Upper lobe of left lung (tissue), 6 donors: ENCODE measurements around the gene SYNGAP1. TPM values are rescaled to one million over a fixed set of nuclear protein-coding genes. Genes with fewer than 3 reads are reported as not detected.
"Not testable (repeated sequence)": the region's sequence is repeated elsewhere in the genome, so short reads cannot be mapped to it uniquely, and the experiment has no call there.

Experiments used
- ATAC-seq, 2 donors: fragments of 200-7000 bp; cut with Tn5 transposase; one replicate each; pipeline ENCODE4 v1.9.1; 2022; ENCODE audit warnings: mild to moderate bottlenecking in 2 of 2, moderate library complexity in 2 of 2; ENCODE audit not compliant: low FRiP score in 2 of 2
- DNase-seq, 2 donors: peaks; one replicate each; pipeline ENCODE4 v3.0.0-alpha.2; 2019 to 2020
- H3K27ac ChIP-seq, 4 donors: fragments of 200-600 bp; sonication (generic); one replicate each; pipeline ENCODE4 v1.5.1; 2016 to 2019
- H3K27me3 ChIP-seq, 4 donors: fragments of 200-600 bp; sonication (generic); one replicate each; pipeline ENCODE4 v1.5.1; 2017 to 2019
- H3K36me3 ChIP-seq, 4 donors: fragments of 200-600 bp; sonication (generic); one replicate each; pipeline ENCODE4 v1.5.1; 2016 to 2019
- H3K4me1 ChIP-seq, 4 donors: fragments of 200-600 bp; sonication (generic); one replicate each; pipeline ENCODE4 v1.5.1; 2018 to 2019
- H3K4me3 ChIP-seq, 4 donors: fragments of 200-600 bp; sonication (generic); one replicate each; pipeline ENCODE4 v1.5.1; 2017 to 2019; ENCODE audit warnings: mild to moderate bottlenecking in 2 of 4, moderate library complexity in 1 of 4
- H3K9me3 ChIP-seq, 4 donors: fragments of 200-600 bp; sonication (generic); one replicate each; pipeline ENCODE4 v1.5.1; 2018 to 2019
- CTCF ChIP-seq, 6 experiments: fragments of 450-650 bp in 4 of 6; fragments of 200-600 bp in 2 of 6; sonication (generic) in 2 of 6; IDR thresholded peaks; one replicate each; pipeline ENCODE4 v1.5.1; 2016 to 2019; ENCODE audit warnings: antibody characterized with exemption in 6 of 6
- EP300 ChIP-seq, 4 donors: sonication (generic); formaldehyde crosslinking; IDR thresholded peaks; one replicate each; pipeline ENCODE4 v1.5.1; 2017; ENCODE audit warnings: antibody characterized with exemption in 4 of 4, control low read depth in 2 of 4
- POLR2A ChIP-seq, 4 donors: fragments of 450-650 bp; IDR thresholded peaks; one replicate each; pipeline ENCODE4 v1.5.1; 2016 to 2017; ENCODE audit warnings: antibody characterized with exemption in 4 of 4, mild to moderate bottlenecking in 2 of 4
- POLR2AphosphoS5 ChIP-seq, 2 donors: sonication (generic); formaldehyde crosslinking; IDR thresholded peaks; one replicate each; pipeline ENCODE4 v1.5.1; 2017; ENCODE audit warnings: antibody characterized with exemption in 2 of 2
- WGBS, 2 donors: methylation state at CpG; one replicate each; pipeline ENCODE4 v1.1.5; 2017 to 2018; 5-methylcytosine and 5-hydroxymethylcytosine counted together
- total RNA-seq, 6 donors: library from RNA; depleted of rRNA in 4 of 6; stranded (reverse); fragments of >200 nt in 4 of 6; gene quantifications; one replicate each; pipeline versions ENCODE4 v1.1.0 to v1.2.1, GENCODE V29; 2016 to 2021
- donor health status: DM: no; HTN: no; CAD: no; lungs with moderate emphysema.
- donor health status: DM: no; HTN: yes; CAD: no; lungs with severe emphysema.

The SYNGAP1 gene
- total RNA-seq, 6 donors from 2014 or later = 8.2 to 57.6 (median 19.5) TPM

DNA sequence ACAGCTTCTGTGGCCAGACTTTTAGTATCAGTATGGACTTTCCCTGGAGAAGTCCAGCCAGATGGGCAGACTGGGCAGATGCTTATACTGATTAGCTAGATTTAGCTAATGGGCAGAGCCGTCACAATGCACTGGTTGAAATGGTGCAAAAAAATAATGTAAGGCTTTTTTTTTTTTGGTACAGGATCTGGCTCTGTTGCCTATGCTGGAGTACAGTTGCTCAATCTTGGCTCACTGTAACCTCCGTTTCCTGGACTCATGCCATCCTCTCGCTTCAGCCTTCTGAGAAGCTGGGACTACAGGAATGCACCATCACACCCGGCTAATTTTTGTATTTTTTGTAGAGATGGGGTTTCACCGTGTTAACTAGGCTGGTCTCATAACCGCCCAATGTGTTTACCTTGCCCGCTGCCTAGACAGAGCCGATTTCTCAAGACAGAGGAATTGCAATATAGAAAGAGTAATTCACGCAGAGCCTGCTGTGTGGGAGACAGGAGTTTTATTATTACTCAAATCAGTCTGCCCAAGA is 44.7 kb upstream of the SYNGAP1 start:
- 20 to 25% methylated on average over 9 of the region's 9 CpGs for whole genome bisulfite sequencing, 2 donors
- peak in 1 of 2 donors; percentile 86 for DNase-seq
- no peaks in the 10 kb centered on the region for H3K36me3 ChIP-seq

DNA sequence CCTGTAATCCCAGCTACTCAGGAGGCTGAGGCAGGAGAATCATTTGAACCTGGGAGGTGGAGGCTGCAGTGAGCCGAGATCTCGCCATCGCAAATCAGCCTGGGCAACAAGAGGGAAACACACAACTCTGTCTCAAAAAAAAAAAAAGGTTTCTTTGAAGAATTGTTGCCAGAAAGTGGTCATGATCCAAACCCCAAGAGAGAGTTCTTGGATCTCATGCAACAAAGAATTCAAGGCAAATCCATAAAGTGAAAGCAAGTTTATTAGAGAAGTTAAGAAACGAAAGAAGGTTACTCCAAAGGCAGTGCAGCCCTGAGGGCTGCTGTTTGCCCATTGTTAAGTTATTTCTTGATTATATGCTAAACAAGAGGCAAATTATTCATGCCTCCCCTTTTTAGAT is 42.7 kb upstream of the SYNGAP1 start:
- TF ChIP-seq POLR2AphosphoS5 (IDR thresholded peaks at IDR 0.05) = no peak
- no peak for TF ChIP-seq EP300 (IDR thresholded peaks at IDR 0.05)
- no peak for TF ChIP-seq CTCF (IDR thresholded peaks at IDR 0.05)
- TF ChIP-seq POLR2A (IDR thresholded peaks at IDR 0.05) = no peak
- H3K4me3 ChIP-seq = no peak overlapping the region
- no peak for ATAC-seq

More for the DNA sequence above, 44.7 kb upstream of the SYNGAP1 start:
- ATAC-seq = peak; percentile 91
- Histone ChIP-seq H3K27ac (peak overlapping the region; percentile 51 to 85 (median 76)), H3K4me3 (peak overlapping the region in 1 of 4 donors; percentile 4), H3K27me3 (no peaks in the 10 kb centered on the region), H3K9me3 (no peaks in the 10 kb centered on the region), H3K4me1 (peaks cover 23 to 35% (median 27%) of the 10 kb centered on the region in 4 donors)
- TF ChIP-seq EP300 (IDR thresholded peaks at IDR 0.05) (no peak), CTCF (IDR thresholded peaks at IDR 0.05) (no peak), POLR2A (IDR thresholded peaks at IDR 0.05) (no peak), POLR2AphosphoS5 (IDR thresholded peaks at IDR 0.05) (no peak)

GRCh38 chr6:33379184-33379583 is 40.7 kb upstream of the SYNGAP1 start:
- ATAC-seq, H3K27ac ChIP-seq, H3K36me3 ChIP-seq, H3K4me3 ChIP-seq, H3K9me3 ChIP-seq, H3K27me3 ChIP-seq, DNase-seq: not testable (repeated sequence)
- H3K4me1 ChIP-seq = peaks cover 18 to 22% (median 20%) of the 10 kb centered on the region in 4 donors
- 89 to 93% methylated on average over 10 of the region's 10 CpGs for WGBS, 2 donors

More for the DNA sequence above, 42.7 kb upstream of the SYNGAP1 start:
- Histone ChIP-seq H3K27ac (no peak overlapping the region), H3K9me3 (no peaks in the 10 kb centered on the region), H3K36me3 (no peaks in the 10 kb centered on the region), H3K27me3 (no peaks in the 10 kb centered on the region), H3K4me1 (peaks cover 23 to 35% (median 27%) of the 10 kb centered on the region in 4 donors)
- DNase-seq = no peak
- WGBS, 2 donors = 90% methylated on average over 4 of the region's 4 CpGs

- TF ChIP-seq POLR2A (IDR thresholded peaks at IDR 0.05) = no peak
- no peak for TF ChIP-seq POLR2AphosphoS5 (IDR thresholded peaks at IDR 0.05)
- no peak for TF ChIP-seq CTCF (IDR thresholded peaks at IDR 0.05)
- no peak for TF ChIP-seq EP300 (IDR thresholded peaks at IDR 0.05)
- Histone ChIP-seq H3K9me3 (no peaks in the 10 kb centered on the region), H3K27ac (no peak overlapping the region), H3K4me3 (no peak overlapping the region), H3K4me1 (peaks cover 6 to 12% (median 8%) of the 10 kb centered on the region in 4 donors), H3K27me3 (no peaks in the 10 kb centered on the region), H3K36me3 (no peaks in the 10 kb centered on the region)
- ATAC-seq = no peak
- DNase-seq = no peak
- WGBS, 2 donors = 90 to 91% methylated on average over 2 of the region's 2 CpGs
Observed at GRCh38 chr6:33380272-33380981, 39.4 kb upstream of the SYNGAP1 start.

GRCh38 chr6:33383427-33384185 is 36.3 kb upstream of the SYNGAP1 start:
- Histone ChIP-seq H3K4me3 (no peak overlapping the region), H3K36me3 (no peaks in the 10 kb centered on the region), H3K27me3 (no peaks in the 10 kb centered on the region), H3K27ac (no peak overlapping the region), H3K9me3 (no peaks in the 10 kb centered on the region), H3K4me1 (no peaks in the 10 kb centered on the region)
- ATAC-seq = peak in 1 of 2 donors; percentile 48
- TF ChIP-seq EP300 (IDR thresholded peaks at IDR 0.05) (no peak), CTCF (IDR thresholded peaks at IDR 0.05) (no peak)
- 75 to 86% methylated on average over 7 to 10 of the region's 10 CpGs for WGBS, 2 donors
- no peak for DNase-seq
